Activated CD4-positive, CD25-positive, alpha-beta regulatory T cell treated with anti-CD3 and anti-CD28 coated beads, Interleukin-2, amount 50 U/mL, for 24 hours (primary cell): Measurements from ENCODE around the gene ZNF580.

Experiments
- ATAC-seq, 2 donors: fragments of 150-1000 bp; cut with Tn5 transposase; one replicate each; pipeline ENCODE4 v1.10.0; 2021; ENCODE audit warnings: mild to moderate bottlenecking in 1 of 2, moderate library complexity in 1 of 2

Gene ZNF580

DNA sequence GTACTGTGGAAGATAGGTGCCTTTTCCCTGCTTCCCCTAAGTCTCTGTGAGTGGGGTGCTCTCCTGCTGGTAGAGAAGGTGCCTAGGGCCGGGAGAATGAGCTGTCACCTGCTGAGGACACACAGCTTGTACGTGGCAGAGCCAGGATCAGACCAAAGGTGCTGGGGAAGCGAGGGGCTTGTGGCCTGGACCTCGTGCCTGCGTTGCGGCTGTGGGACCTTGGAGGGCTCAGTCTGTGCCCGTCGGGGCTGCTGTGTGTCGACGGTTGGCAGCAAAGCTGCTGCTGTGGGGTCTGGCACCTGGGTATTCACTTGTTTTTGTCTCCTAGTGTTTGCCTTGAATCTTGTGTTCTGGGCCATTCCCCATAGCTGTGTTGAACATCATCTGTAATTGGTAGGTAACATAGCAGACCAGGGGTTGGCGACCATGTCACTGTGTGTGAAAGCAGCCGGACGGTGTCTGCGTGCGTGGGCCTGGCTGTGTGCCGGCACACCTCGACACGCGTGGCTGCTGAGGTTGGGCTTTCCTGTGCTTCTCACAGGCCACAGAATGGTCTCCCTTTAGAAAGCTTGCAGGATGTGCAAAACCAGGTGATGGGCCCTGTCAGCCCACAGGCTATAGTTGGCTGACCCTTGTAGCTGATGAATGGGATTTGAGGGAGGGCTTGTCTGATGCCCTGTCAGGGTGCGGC is 23.2 kb downstream of the ZNF580 start:
- no peak for ATAC-seq

DNA sequence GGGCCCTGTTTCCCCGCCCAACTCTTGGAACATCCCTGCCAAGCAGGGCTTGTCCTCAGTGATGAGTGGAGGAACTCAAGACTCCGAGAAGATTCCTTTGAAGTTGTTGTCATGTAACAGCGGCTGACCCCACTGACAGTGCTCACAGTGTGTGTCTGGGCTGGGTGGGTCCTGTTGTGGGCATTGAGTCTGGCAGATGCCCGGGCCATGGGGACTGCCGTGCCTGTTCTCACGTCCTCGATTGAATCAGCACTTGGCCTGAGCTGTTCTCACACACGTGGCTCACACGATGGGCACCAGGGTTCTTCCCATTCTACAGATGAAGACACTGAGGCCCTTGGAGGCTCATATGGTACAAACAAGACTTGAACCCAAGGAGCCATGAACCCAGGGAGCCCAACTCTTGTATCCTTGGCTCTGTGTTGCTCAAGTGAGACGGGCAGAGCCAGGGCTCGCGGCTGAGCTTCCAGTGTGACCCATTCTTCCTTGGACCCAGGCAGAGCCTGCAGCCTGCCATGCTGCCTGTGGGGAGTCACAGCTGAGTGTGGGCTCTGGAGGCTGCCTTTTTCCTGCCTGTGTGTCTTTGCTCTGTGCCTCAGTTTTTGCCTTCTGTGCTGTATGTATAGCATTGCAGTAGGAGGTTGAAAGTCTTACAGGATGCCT is 25.7 kb downstream of the ZNF580 start:
- ATAC-seq: no peak

DNA sequence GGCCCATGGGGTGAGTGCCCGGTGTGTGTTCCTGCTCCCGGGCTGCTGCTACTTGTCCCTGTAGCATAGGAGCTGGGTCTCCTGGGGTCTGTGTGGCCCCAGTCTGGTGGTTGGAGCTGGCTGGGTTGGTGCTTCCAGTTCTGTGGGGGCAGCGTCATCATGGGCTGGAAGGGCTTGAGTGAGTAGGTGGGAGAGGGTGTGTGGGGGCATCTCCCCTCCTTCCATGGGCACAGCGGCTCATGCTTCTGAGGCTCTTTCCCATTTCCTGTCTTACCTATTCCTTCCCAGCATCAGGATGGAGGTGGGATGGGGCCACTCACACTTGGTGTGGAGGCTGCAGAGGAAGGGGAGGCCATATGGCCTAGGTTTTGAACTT is 26.2 kb downstream of the ZNF580 start:
- ATAC-seq: no peak

DNA sequence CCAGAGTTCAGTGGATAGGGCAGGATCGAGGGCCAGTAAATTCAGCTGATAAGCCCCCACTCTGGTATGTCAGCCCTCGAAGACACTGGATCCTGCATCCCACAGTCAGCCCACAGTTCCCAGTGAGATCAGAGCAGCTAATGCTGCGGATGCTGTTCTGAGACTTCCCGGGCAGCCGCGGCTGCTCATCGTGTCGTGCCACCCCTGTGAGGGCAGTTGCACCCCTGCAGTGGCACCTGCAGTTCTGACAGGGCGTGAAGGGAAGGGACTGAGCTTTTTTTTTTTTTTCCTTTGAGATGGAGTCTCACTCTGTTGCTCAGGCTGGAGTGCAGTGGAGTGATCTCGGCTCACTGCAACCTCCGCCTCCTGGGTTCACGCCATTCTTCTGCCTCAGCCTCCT is 26.7 kb downstream of the ZNF580 start:
- no peak for ATAC-seq

DNA sequence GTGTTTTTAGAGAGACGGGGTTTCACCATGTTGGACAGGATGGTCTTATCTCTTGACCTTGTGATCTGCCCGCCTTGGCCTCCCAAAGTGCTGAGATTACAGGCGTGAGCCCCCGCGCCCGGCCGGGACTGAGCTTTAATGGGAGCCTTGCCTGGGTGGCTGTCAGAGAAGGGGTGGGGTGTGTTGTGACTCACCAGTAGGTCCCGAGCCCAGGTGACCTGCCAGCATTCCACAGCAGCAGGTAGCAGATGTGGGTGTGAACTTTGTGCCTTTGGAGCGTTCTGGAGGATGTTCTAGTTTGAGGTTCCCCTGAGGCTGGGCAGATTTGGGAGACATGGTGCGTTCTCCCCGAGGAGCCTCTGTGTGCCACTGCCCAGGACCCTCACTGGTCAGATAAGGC is 27.2 kb downstream of the ZNF580 start:
- ATAC-seq: no peak

DNA sequence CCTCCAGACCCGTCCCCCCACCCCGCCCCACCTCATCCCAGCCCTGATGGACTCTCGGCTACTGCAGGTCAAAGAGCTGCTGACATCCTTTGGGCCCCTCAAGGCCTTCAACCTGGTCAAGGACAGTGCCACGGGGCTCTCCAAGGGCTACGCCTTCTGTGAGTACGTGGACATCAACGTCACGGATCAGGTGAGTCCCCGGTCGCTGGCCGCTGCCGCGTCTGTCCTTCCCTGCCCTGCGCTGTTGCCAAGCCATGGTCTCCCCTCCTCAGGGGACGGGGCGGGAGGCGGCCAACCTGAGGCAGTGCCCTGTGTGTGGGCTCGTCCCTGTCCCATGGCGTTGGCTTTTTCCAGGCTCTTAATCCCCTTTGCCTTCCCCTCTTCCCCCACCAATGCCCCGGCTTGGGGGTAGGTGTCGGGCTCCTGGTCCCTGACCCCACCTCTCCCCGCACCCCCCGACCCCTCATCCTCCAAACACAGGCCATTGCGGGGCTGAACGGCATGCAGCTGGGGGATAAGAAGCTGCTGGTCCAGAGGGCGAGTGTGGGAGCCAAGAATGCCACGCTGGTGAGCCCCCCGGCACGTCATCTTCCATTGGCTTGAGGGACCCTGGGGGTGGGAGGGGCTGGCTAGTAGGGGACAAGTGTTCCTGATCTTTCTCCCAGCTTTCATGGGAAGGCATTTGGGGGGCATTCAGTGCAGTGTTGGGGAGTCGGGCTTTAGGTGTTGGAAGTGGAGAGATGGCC is 28.0 kb downstream of the ZNF580 start:
- no peak for ATAC-seq

DNA sequence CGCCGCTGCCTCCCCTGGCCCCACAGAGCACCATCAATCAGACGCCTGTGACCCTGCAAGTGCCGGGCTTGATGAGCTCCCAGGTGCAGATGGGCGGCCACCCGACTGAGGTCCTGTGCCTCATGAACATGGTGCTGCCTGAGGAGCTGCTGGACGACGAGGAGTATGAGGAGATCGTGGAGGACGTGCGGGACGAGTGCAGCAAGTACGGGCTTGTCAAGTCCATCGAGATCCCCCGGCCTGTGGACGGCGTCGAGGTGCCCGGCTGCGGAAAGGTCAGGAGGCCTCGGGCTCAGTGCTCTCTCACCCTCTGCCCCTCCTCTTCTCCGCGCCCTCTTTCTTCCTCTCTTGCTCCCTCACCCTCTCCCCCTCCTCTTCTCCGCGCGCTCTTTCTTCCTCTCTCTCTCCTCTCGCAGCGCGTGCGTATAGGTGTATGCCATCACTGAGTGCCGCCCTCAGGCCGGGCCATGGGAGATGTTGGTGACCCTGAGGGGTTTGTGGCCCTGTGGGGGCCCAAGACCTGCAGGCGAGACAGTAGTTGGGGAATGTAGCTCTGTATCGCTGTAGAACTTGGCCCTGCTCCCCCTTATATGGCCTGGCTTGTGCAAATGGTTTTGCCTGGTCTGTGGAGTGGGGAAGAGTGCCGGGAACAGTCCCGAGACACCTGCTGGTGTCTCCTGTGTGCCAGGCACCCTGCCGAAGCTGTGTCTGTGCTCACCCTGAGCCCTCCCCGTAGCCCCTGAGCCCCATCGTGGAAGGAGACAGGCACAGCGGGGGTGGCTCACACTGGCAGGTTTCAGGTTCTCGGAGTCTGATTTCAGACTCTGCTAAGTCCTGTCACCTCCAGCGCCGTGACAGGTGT is 28.8 kb downstream of the ZNF580 start:
- no peak for ATAC-seq

DNA sequence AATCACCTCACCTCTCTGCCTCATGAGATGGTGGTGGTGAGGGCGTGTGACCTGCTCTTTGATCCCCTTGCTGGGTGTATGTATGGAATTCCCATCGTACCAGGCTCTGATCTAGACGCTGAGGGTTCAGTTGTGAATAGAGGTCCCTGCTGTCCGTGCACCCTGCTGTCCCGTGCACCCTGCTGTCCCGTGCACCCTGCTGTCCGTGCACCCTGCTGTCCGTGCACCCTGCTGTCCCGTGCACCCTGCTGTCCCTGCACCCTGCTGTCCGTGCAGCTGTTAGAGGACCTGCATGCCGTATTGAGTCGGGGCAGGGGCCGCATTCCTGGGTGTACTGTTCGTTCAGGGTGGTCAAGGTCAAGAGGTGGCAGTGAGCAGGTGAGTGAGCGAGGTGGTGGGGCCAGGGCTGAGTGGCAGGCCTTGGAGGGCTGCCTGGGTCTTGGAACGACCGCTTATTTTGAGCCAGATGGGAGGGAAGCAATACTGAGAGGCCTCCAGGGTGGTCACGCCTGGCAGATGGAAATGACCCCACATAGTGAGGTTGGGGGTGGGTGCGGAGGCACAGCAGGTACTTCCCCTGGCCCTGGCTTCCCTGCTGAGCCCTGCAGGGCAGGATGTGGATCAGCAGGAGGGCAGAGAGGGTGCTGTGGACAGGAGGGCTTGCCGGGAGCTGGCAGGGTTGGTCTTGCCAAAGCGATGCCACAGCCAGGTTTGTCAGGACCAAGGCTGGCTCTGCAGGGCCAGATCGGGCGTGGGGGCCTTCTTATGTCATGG is 29.7 kb downstream of the ZNF580 start:
- ATAC-seq: no peak

DNA sequence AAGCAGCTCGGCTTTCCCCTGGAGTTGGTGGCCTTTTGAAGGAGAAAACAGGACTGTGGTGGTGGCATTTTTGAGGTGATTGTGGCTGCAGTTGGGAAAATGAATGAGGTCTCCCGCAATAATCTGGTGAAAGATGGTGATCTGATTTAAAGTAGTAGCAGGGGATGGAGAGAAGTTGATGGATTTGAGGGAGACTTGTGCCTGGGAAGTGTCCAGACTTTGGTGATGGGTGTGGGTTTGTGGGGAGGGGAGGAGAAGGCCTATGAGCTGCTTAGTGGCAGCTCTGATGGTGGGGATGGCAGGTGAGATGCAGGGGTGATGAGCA is 30.2 kb downstream of the ZNF580 start:
- ATAC-seq: no peak

DNA sequence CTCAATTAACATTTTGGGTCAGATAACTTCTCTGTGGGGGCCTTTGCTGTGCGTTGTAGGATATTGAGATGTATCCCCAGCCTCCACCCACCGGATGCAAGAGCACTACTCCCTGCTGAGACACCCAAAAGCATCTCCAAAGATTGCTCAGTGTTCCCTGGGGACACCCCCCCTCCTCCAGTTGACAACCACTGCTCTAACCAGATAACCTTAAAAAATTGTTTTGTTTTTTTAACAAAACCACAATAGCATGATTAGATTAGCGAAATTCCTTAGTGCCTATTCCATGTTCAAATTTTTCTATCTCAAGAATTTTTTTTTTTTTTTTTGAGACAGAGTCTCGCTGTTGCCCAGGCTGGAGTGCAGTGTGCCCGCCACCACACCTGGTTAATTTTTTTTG is 31.6 kb downstream of the ZNF580 start:
- ATAC-seq: no peak

DNA sequence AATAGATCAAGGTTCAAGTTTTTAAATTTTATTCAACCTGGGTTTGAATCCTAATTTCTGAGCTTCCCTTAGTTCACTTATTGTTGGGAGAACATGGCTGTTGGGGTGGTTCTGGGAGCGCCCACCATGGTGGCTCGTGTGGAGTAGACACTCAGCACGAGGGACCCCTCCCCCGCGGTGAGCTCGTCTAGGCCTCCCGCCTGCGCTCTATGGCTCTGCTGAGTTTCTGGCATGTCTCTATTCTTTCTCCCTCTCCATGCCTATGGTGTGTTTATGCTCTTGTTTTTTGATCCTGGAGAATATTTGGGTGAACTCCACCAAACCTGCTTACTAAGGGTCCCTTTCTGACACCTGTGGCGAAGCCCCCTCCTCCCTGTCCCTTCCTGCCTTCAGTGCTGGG is 32.7 kb downstream of the ZNF580 start:
- no peak for ATAC-seq

DNA sequence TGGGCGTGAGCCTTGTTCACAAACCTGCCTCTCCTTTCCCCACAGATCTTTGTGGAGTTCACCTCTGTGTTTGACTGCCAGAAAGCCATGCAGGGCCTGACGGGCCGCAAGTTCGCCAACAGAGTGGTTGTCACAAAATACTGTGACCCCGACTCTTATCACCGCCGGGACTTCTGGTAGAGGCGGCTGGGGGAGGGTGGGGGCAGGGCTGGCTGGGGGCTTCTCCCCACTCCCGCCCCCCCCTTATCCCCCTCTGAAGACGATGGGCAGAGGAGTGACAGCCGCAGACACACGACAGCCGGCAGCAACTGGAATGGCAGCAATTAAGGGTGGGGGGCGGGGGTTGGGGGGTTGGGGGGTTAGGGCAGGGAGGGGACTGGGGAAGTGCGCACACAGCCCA is 33.1 kb downstream of the ZNF580 start:
- ATAC-seq: no peak

DNA sequence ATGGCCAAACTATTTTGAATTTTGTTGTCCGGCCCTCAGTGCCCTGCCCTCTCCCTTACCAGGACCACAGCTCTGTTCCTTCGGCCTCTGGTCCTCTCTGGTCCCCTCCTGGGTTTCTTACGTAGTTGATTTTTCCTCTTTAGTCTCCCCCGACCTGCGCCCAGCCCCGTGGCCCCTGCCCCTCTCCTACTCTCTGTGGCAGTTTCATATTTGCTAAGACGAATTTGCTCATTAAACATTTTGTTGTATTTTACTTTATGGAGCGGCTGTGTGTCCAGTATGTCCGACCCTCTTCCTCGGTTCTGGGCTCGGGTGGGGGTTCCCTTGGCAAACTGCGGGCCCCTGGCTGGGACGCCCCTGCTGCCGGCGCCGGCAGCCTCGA is 33.6 kb downstream of the ZNF580 start:
- ATAC-seq: no peak

DNA sequence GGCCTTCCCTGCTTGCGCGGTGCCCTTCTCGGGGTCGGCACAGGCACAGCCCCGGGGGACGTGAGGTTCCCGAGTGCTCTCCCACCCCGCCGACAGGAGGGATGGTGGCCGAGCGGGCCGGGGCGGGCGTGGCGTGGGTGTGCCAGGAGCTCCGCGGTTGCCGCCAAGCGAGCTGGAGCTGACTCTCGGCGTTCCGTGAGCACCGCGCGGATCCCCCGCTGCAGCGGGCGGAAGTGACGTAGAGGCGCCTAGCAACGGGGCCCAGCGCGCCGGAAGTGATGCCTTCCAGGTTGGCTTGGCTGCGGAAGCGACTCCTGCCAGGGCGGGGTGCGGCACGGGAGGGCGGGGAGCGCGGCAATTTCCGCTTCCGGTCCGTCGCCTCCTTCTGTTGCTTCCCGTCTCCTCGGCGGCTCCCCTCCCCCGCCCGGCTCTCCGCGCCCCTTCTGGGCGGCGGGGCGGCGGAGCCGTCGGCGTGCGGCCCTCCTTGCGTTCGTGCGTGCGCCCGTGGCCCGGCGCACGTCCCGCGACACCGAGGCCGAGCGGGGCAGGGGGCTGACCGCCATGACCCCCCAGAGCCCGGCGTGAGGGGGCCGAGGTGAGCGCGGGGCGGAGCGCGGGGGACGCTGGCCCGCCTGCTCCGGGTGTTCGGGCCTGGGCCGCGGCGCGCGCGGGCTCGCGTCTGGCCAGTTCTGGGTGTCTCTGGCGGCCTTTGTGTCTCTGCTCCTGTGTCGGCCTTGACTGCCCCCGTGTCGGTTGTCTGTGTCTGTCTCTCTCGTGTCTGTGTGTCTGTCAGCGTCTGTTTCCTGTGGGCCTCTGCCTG is 34.2 kb downstream of the ZNF580 start, which contains the start of gene EPN1:
Gene EPN1, plus strand, starts transcription at position 386 of the 820 bp plus-strand sequence. CDS start 3,402 bp downstream, outside the sequence.
- peak; percentile 92 to 94 for ATAC-seq

DNA sequence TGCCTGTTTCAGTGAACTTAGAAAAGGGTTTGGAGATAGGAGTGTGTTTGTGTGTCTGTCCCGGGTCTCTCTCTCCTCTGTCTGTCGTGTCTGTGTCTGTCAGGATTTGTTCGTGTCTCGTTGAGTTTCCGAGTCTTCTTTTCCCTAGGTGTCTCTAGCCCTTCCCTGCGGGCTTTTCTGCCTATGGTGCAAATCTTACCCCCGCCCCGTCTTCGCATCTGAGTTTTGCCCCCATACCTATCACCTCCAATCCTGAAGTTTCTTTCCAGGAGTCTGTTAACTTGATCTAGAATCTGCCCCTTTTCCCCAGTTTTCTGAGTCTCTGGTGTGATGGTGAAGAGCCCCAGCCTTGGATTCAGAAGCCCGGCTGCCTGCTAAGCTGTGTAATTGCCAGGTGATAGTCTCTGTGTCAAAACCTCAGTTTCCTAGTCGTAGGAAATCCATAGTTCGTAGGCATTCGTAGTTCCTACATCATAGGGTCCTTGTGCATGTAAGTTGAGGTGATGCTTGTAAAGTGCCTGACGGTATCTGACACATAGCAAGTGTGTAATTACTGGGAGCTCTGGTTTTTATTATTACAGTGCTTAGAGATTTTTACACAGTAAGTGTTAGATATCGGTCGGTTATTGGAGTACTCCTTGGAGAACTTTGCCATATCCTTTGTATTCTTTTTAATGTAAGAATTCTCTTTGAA is 35.0 kb downstream of the ZNF580 start:
- ATAC-seq: no peak

DNA sequence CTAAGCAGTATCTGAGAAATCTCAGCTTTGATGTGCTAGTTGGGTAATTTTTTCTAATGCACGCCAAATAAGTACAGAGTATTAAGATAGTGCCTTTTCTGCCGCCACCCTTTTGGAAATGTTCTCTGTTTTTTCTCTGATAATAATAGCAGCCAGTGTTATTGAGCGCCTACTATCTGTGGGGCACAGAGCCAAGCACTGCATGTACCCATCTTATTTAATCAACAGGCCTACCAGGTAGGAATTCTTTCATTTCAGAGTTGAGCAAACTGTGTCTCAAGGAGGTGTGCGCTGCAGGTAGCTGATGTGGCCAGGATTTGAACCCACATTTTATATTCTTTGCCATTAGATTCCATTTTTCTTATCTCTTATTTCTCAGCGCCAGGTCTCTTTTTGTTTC is 35.6 kb downstream of the ZNF580 start:
- no peak for ATAC-seq

DNA sequence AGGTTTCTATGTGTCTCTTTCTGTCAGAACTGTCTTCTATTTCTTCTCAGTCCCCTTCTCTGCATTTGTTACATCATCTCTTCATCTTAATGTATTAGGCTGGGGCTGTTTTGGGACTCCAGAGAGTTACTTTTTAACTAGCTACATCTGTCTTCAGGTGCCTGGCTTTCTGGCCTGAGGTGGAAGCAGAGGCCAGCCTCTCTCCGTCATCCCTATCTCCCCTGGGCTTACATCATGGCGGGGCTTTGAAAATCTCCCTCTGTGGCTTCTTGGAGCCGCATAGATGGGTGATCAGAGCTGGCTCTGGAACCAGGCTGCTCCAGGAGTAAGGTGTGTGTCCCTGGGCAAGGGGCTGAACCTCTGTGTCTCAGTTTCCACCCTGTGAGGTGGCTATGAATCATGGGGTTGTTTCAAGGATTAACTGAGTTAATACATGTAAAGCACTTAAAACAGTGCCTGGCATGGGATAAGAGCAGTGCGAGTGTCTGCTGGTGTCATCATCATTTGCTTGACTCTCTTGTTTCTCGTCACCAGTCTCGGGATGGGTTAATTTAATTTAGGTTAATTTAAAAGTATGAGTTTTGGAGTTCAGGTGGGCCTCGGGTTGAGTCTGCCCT is 36.2 kb downstream of the ZNF580 start:
- no peak for ATAC-seq

DNA sequence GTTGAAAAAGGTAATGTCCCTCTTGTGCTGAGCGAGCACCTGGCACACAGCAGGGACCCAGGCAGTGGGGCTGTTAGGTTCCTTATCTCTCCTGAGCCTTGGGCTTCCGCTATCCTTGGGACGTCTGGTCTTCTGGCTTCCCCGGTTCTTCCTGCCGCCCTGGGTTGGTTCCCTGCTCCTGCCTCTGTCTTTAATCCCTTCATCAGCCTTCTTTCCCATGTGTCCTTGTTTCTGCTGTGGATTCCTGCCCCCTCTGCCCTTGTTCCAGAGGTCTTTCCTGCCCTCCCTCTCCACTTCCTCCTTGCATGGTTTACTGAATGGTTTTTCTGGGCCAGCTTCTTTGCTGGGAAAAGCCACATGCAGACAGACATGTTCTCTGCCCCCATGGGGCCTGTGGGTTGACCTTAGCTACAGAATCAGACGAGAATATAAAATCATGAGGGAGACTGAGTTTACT is 36.8 kb downstream of the ZNF580 start:
- no peak for ATAC-seq

DNA sequence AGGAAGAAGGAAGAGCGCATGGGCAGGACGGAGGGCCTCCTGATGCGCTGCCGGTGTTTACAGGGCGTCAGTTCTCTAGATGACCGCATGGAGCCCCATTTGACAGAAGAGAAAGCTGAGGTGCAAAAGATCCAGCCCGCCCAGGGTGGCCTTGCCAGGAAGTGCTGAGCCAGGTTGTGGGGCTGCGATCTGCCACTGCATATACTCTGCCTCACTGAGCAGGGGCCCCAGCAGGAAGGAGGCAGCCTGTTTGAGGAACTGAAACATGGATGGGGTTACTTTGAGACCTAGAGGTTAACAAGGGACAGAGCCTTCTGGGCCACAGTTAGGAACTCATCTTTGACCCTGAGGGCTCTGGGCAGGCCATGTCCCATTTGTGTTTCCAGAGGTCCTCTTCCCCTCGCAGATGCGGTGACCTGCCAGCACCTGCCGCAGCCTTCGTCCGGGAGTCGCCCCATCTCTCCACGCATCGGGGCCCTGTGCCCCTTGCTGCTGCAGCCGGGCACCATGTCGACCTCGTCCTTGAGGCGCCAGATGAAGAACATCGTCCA is 37.4 kb downstream of the ZNF580 start:
- ATAC-seq: no peak
